SK-N-SH (cell line): ENCODE results near the gene PCP4. TPM values are rescaled to one million over a fixed set of nuclear protein-coding genes. Genes with fewer than 3 reads are reported as not detected.

Experiments used
- CTCF ChIA-PET: fragments of 300-600, 350-600 bp; formaldehyde crosslinking; extraction: SDS; loops from one replicate; lab custom pipeline; 2021; lab: Yijun Ruan, JAX
- POLR2A ChIA-PET: fragments of 350-600 bp; sonication (Branson Sonifier 250); formaldehyde crosslinking; extraction: SDS; loops from one replicate; lab custom pipeline; 2020; ENCODE audit warnings: antibody characterized with exemption, inconsistent platforms; lab: Yijun Ruan, JAX
- DNase-seq: peaks from one replicate; pipeline ENCODE4 v3.0.0; 2012
- H2AFZ ChIP-seq: fragments of 200-600 bp; sonication (generic); 2 replicates; pipeline ENCODE4 v1.8.1; 2016; ENCODE audit warnings: antibody characterized with exemption, mild to moderate bottlenecking, low read depth
- H3F3A ChIP-seq: fragments of 200-600 bp; sonication (generic); replicated peaks from 2 replicates; pipeline ENCODE3; 2016; ENCODE audit warnings: antibody characterized with exemption, mild to moderate bottlenecking; ENCODE audit not compliant: insufficient read depth
- H3K27ac ChIP-seq, 2 experiments: fragments of 200-500 bp in 1 of 2; fragments of 200-600 bp in 1 of 2; sonication (Bioruptor generic) in 1 of 2; sonication (generic), shearing (Covaris generic) in 1 of 2; 2 replicates each; pipeline versions ENCODE4 v1.5.1 to v1.6.1; 2014 to 2016; ENCODE audit warnings: low read depth in 2 of 2, inconsistent platforms in 1 of 2, low read length in 1 of 2, mild to moderate bottlenecking in 1 of 2, mixed read lengths in 1 of 2
- H3K27me3 ChIP-seq: fragments of 200-600 bp; sonication (generic), shearing (Covaris generic); 2 replicates; pipeline ENCODE4 v1.6.1; 2016; ENCODE audit warnings: mixed run types; ENCODE audit not compliant: insufficient read depth
- H3K36me3 ChIP-seq, 2 experiments: fragments of 200-500 bp in 1 of 2; fragments of 200-600 bp in 1 of 2; sonication (Bioruptor generic) in 1 of 2; sonication (generic) in 1 of 2; replicated peaks in 1 of 2; 2 replicates each; pipeline versions ENCODE3 to v1.5.1; 2014 to 2016; ENCODE audit warnings: low read length in 1 of 2, mild to moderate bottlenecking in 1 of 2; ENCODE audit not compliant: insufficient read depth in 2 of 2, control insufficient read depth in 1 of 2
- H3K4me1 ChIP-seq, 2 experiments: fragments of 200-500 bp in 1 of 2; fragments of 200-600 bp in 1 of 2; sonication (Bioruptor generic) in 1 of 2; sonication (generic), shearing (Covaris generic) in 1 of 2; 2 replicates each; pipeline versions ENCODE4 v1.5.1 to v1.6.1; 2014 to 2016; ENCODE audit warnings: low read depth in 1 of 2, low read length in 1 of 2, mixed run types in 1 of 2; ENCODE audit not compliant: insufficient read depth in 2 of 2, control insufficient read depth in 1 of 2
- H3K4me2 ChIP-seq: fragments of 200-600 bp; sonication (generic), shearing (Covaris generic); 2 replicates; pipeline ENCODE4 v1.6.1; 2017; ENCODE audit warnings: mixed run types
- H3K4me3 ChIP-seq, 2 experiments: fragments of 200-500 bp in 1 of 2; fragments of 200-600 bp in 1 of 2; sonication (Bioruptor generic) in 1 of 2; sonication (generic), shearing (Covaris generic) in 1 of 2; 2 replicates each; pipeline versions ENCODE4 v1.5.1 to v1.8.1; 2014 to 2016; ENCODE audit warnings: low read depth in 2 of 2, inconsistent platforms in 1 of 2, low read length in 1 of 2, mild to moderate bottlenecking in 1 of 2, mixed read lengths in 1 of 2, moderate library complexity in 1 of 2
- H3K79me2 ChIP-seq: fragments of 200-600 bp; sonication (generic); 2 replicates; pipeline ENCODE4 v1.8.1; 2017; ENCODE audit warnings: mild to moderate bottlenecking; ENCODE audit not compliant: insufficient read depth
- H3K9ac ChIP-seq: fragments of 200-600 bp; sonication (generic); 2 replicates; pipeline ENCODE4 v1.6.1; 2017; ENCODE audit warnings: mixed run types
- H3K9me2 ChIP-seq: fragments of 200-600 bp; sonication (generic); 2 replicates; pipeline ENCODE4 v1.6.1; 2017; ENCODE audit warnings: mixed run types
- H3K9me3 ChIP-seq: fragments of 200-600 bp; sonication (generic); 2 replicates; pipeline ENCODE4 v1.6.1; 2017; ENCODE audit warnings: mixed run types, mild to moderate bottlenecking, moderate library complexity
- H4K20me1 ChIP-seq: fragments of 200-600 bp; sonication (generic); 2 replicates; pipeline ENCODE4 v1.6.1; 2017; ENCODE audit warnings: mild to moderate bottlenecking, mixed run types; ENCODE audit not compliant: insufficient read depth
- MXI1 ChIP-seq: IDR thresholded peaks from 2 replicates; pipeline ENCODE4 v1.6.1; 2012; ENCODE audit warnings: mild to moderate bottlenecking, low read depth, low read length, improper control_type of control experiment
- POLR2AphosphoS5 ChIP-seq: IDR thresholded peaks from 2 replicates; pipeline ENCODE4 v1.6.1; 2012; ENCODE audit warnings: low read depth, low read length
- REST ChIP-seq: IDR thresholded peaks from 2 replicates; pipeline ENCODE4 v1.6.1; 2012; ENCODE audit warnings: mild to moderate bottlenecking, low read depth, low read length, moderate library complexity
- TCF12 ChIP-seq: IDR thresholded peaks from 2 replicates; pipeline ENCODE4 v1.4.0; 2012
- TEAD4 ChIP-seq: IDR thresholded peaks from 2 replicates; pipeline ENCODE4 v1.4.0; 2012; ENCODE audit warnings: mild to moderate bottlenecking, borderline replicate concordance; ENCODE audit not compliant: insufficient read depth
- WGBS: methylation state at CpG from one replicate; pipeline ENCODE4 v1.1.6; 2017; ENCODE audit warnings: low lambda C conversion rate; 5-methylcytosine and 5-hydroxymethylcytosine counted together
- polyA plus RNA-seq, 3 experiments: library from polyadenylated mRNA; depleted of rRNA; stranded (reverse); fragments of >200 nt; gene quantifications; 2 replicates each; pipeline ENCODE4 v1.2.3, GENCODE V29; 2012
- TF ChIP-seq, protein P1 (sequence below): IDR thresholded peaks from 2 replicates; pipeline ENCODE4 v1.4.0; 2012; ENCODE audit warnings: low read depth, borderline replicate concordance

The PCP4 gene
- polyA plus RNA-seq, 1 of the 3 experiments (the other 2 are of a cell fraction): not detected

- CTCF ChIA-PET: interaction anchor here (0.9 to 5.6 kb wide), 3 partner anchors 14 to 236 kb away, joined by 3 to 42 read pairs (median 3); partner anchors contain the start of gene PCP4
- WGBS: 39% methylated on average over 13 of the region's 13 CpGs
Observed at GRCh38 chr21:39882151-39882838, 15.1 kb downstream of the PCP4 start.

More at GRCh38 chr21:39882151-39882838, 15.1 kb downstream of the PCP4 start:
- no peak overlapping the region for H2AFZ ChIP-seq
- H3K4me2 ChIP-seq: no peak overlapping the region
- H3K9me2 ChIP-seq: no peaks in the 10 kb centered on the region
- no peaks in the 10 kb centered on the region; a peak in 1 of 4 replicates for H3K4me1 ChIP-seq
- no peaks in the 10 kb centered on the region for H4K20me1 ChIP-seq
- POLR2A ChIA-PET: no interaction called here
- no peaks in the 10 kb centered on the region for H3F3A ChIP-seq
- TF ChIP-seq, protein P1, sequence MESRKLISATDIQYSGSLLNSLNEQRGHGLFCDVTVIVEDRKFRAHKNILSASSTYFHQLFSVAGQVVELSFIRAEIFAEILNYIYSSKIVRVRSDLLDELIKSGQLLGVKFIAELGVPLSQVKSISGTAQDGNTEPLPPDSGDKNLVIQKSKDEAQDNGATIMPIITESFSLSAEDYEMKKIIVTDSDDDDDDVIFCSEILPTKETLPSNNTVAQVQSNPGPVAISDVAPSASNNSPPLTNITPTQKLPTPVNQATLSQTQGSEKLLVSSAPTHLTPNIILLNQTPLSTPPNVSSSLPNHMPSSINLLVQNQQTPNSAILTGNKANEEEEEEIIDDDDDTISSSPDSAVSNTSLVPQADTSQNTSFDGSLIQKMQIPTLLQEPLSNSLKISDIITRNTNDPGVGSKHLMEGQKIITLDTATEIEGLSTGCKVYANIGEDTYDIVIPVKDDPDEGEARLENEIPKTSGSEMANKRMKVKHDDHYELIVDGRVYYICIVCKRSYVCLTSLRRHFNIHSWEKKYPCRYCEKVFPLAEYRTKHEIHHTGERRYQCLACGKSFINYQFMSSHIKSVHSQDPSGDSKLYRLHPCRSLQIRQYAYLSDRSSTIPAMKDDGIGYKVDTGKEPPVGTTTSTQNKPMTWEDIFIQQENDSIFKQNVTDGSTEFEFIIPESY: no peak
- no peak for TF ChIP-seq MXI1
- no peak for TF ChIP-seq POLR2AphosphoS5
- TF ChIP-seq TCF12: no peak
- TF ChIP-seq TEAD4: no peak
- no peak for TF ChIP-seq REST
- no peak overlapping the region for H3K4me3 ChIP-seq
- H3K9ac ChIP-seq: no peak overlapping the region
- DNase-seq: no peak
- H3K79me2 ChIP-seq: no peaks in the 10 kb centered on the region
- no peaks in the 10 kb centered on the region for H3K36me3 ChIP-seq
- H3K27me3 ChIP-seq: no peaks in the 10 kb centered on the region
- no peak overlapping the region for H3K27ac ChIP-seq
- no peaks in the 10 kb centered on the region; the same call in 1 of the 2 replicates for H3K9me3 ChIP-seq
